C4-2B (cell line): ENCODE measurements around the gene DNAH17.

ENCODE experiments used
- H3K27ac ChIP-seq: fragments of 450-650 bp; 2 replicates; pipeline ENCODE4 v1.5.1; 2017
- ZFX ChIP-seq: fragments of 450-650 bp; IDR thresholded peaks from 2 replicates; pipeline ENCODE4 v1.6.1; 2017
- TF ChIP-seq, protein P1 (sequence below): fragments of 450-650 bp; conservative IDR thresholded peaks from 2 replicates; pipeline ENCODE4 v1.5.1; 2017; ENCODE audit warnings: mild to moderate bottlenecking

Gene DNAH17

DNA sequence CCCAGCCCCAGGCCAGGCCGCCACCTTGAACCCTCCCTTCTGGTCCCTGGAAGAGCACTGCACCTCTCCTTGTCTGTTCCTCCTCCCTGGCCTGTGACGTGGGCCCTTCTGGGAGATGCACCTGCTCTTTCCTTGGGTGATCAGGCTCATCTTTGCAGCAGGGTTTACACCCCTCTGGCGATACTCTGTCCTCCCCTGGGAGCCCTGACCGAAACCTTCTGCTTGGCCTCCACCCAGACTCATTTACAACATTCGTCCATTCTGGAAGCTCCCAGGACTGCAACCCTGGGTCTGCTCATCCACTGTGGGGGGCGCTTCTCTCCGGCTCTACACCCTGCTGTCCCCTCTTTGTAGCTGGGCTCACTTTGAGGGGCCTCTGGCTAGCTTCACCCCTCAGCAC lies 125.4 kb downstream of the DNAH17 start:
- H3K27ac ChIP-seq = no peak overlapping the region
- TF ChIP-seq ZFX = no peak
- TF ChIP-seq, protein P1, sequence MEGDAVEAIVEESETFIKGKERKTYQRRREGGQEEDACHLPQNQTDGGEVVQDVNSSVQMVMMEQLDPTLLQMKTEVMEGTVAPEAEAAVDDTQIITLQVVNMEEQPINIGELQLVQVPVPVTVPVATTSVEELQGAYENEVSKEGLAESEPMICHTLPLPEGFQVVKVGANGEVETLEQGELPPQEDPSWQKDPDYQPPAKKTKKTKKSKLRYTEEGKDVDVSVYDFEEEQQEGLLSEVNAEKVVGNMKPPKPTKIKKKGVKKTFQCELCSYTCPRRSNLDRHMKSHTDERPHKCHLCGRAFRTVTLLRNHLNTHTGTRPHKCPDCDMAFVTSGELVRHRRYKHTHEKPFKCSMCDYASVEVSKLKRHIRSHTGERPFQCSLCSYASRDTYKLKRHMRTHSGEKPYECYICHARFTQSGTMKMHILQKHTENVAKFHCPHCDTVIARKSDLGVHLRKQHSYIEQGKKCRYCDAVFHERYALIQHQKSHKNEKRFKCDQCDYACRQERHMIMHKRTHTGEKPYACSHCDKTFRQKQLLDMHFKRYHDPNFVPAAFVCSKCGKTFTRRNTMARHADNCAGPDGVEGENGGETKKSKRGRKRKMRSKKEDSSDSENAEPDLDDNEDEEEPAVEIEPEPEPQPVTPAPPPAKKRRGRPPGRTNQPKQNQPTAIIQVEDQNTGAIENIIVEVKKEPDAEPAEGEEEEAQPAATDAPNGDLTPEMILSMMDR = no peak

DNA sequence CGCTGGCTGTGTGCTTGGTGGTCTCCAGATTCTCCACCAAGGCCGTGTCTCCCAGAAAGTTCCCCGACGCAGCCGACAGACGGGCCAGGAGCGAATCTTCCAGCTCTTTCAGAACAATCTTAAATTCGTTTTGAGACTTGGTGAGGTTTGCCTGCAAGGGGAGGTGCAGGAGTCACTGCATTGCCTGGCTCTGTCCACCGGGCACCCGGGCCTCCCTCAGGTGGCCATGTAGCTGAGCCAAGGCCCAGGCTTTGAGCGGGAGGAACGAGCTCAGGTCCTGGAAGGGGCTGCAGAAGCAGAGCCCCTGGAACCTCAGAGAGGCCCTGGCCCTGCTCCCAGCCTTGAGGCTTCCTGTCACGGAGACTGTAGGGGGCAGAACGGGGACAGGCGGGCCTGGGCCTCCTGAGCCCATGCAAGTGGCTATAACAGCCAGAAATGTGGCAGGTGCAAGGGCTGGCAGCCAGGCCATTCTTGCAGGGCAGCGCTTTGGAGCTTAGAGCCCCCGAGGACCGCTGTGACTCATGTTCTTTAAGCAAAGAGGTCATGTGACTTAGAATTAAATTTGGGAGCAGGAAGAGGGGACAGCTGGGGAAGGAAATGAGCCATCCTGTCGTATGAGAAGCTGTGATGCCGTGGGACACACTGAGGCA lies 126.4 kb downstream of the DNAH17 start:
- H3K27ac ChIP-seq = no peak overlapping the region
- no peak for TF ChIP-seq ZFX
- TF ChIP-seq, protein P1 = no peak

DNA sequence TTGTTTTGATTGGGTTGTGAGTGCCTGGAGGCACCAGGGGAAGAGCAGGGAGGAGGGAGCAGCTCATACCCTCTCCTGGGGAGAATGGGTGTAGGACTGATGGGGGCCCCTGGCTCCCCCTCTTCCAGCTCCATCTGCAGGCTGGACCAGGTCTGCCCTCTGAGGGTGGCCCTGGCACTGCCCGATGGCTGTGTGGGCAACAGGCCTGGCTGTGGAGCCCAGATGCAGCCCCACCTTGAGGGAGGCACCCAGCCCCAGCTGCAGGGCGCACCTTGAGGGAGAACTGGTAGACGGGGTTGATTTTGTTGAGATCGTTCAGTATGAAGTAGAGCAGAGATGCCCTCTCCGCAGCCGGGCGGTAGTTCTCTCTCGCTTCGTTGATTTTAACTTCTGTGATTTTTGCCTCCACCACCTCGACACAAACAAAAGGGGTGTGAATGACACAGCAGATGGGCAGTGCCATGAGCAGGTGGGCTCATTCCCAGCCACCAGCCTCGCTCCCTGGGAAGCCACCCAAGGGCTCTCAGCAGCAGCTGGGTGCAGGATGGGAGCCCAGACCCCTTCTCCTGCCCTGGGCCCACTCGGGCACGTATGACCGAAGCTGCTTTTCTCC lies 127.1 kb downstream of the DNAH17 start:
- H3K27ac ChIP-seq = no peak overlapping the region
- no peak for TF ChIP-seq ZFX
- TF ChIP-seq, protein P1 = no peak

DNA sequence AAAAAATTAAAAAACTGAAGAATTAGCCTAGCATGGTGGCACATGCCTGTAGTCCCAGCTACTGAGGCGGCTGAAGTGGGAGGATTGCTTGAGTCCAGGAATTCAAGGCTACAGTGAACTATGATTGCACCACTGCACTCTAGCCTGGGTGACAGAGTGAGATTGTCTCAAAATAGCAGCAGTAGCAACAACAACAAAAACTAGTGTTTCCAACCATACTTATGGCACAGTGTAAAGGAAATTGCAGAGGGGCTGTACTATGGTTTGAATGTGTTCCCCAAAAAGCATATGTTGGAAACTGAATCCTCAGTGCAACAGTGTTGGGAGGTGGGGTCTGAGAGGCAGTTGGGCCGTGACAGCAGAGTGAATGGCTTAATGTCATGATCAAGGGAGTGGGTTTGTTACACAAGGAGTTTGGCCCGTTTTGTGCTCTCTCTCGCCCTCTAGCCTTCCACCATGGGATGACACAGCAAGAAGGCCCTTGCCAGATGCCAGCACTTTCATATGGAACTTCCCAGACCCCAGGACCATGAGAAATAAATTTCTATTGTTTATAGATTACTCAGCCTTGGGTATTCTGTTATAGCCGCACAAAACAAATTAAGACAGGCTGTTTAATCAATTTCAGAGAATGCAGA lies 128.7 kb downstream of the DNAH17 start:
- no peak for TF ChIP-seq ZFX
- TF ChIP-seq, protein P1 = no peak
- H3K27ac ChIP-seq = no peak overlapping the region

DNA sequence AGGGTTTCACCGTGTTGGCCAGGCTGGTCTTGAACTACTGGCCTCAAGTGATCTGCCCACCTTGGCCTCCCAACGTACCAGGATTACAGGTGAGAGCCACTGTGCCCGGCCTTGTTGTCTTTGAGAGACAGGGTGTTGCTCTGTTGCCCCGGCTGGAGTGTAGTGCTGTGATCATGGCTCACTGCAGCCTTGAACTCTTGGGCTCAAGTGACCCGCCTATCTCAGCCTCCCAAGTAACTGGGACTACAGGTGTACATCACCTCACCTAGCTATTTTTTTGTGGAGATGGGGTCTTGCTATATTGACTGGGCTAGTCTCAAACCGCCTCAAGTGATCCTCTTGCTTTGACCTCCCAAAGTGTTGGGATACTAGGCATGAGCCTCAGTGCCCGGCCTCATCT lies 130.4 kb downstream of the DNAH17 start:
- H3K27ac ChIP-seq = no peak overlapping the region
- TF ChIP-seq ZFX = no peak
- TF ChIP-seq, protein P1 = no peak

DNA sequence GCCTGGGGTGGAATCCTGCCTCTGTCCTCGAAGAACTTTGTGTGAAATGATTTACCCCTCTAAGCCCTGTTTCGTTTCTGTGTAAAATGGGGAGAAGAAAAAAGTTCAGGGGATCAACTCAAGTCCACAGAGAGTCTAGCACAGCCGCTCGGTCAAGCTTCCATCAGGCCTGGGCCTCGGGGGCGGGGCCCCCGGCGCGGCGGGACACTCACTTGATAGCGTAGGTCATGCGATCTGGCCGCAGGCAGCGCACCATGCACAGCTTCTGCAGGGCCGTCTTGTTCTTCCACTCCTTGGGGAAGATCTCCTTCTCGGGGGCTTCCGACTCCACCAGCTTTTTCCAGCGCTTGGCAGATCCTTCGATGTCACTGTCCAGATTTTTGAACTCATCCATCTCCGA lies 132.8 kb downstream of the DNAH17 start:
- TF ChIP-seq, protein P1 = no peak
- no peak for TF ChIP-seq ZFX
- no peak overlapping the region for H3K27ac ChIP-seq

DNA sequence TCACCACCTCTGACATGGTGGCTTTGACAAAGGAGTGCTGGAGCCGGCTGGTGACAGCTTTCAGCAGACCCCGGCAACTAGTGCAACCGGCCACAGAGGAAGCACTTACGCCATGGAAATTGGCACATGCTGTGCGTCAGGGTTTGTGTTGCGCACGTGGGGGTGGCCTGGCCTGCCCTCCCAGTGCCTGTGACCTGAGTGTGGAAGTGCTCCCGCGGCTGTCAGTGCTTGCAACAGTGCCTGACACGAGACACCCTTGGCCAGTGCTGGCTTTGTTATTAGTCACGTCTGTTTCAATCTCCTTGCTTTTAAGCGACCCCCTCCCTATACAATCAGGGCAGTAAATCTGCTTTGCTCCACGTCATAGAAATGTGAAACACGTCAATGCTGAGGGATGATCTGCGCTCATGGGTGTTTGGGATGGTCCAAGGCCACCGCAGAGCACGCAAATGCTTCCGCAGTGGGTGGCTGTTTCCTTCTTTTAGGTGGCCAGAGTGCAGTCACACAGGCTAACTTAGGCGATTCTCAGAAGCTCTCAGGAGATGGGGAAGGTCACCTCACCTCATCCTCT lies 134.5 kb downstream of the DNAH17 start:
- no peak overlapping the region for H3K27ac ChIP-seq
- TF ChIP-seq, protein P1 = no peak
- TF ChIP-seq ZFX = no peak
